Measurements from ENCODE around the gene PGS1.

PGS1 gene

DNA sequence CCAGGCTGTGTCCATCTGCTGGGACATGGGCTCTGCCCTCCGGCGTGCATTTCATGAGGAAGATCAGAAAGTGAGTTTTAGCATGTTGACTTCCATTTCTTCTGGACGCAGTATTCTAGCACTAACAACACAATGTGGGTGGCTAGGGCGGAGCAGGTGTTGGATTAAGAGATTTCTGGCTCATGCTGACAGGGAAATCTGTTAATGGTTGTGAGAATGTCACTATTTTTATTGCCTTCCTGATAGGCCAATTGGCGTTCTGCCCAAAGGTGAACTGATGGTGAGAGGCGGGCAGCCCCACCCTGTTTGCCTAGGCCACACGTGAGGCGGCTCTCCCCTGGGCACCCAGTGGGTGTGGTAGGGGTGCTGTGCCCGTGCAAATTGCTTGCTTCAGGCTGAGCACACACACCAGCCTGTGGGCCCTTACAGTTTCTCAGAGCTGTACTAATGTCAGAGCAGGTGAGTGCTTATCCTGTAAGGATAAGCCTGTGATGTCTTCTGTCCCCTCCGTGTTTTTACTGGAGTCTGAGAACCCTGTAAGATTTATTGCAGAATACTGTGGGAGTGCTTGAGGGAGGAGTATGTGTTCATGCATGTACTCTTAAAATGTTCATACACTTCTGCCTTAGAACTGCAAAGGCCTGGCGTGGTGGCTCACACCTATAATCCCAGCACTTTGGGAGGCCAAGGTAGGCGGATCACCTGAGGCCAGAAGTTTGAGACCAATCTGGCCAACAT lies 30.9 kb downstream of the PGS1 start:
- Histone ChIP-seq H3K4me1 (ENCODE audit: control insufficient read depth, insufficient read depth, low read length) (peaks cover 54% of the 10 kb centered on the region), H3K9ac (ENCODE audit: low read length) (no peak overlapping the region), H3K4me3 (ENCODE audit: low read length) (no peak overlapping the region), H3K36me3 (ENCODE audit: control insufficient read depth, insufficient read depth, low read length) (peaks cover 4% of the 10 kb centered on the region), H3K27me3 (ENCODE audit: control insufficient read depth, insufficient read depth, low read length) (no peaks in the 10 kb centered on the region), H3K9me3 (ENCODE audit: control insufficient read depth, low read length) (no peaks in the 10 kb centered on the region)

DNA sequence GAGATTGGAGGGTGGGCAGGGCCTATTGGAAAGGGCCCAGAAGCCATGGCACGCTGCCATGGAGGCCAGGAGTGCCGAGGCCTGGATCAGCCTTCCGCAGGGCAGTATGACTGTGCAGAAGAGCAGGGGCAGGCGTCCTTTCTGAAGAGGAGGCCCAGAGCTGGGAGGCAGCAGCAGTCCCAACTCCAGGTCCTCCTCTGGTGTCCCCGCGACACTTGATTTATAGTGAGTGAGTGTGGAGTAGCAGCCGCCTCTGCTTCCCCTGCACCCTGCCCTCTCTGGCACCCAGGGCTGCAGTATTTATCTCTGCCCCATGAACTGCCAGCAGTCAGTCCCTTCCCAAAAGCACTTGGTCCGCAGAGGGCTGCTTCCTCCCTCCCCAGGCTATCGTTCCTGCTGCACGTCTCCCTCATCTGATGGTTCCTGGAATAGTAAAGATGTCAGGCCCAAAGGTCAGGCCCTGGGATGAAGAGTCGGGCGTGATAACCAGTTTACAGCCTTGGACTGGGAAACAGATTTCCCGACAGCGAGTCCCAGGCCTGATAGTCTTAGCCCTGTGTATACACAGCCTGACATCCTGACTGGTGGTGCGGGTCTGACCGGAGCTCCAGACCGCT lies 32.9 kb downstream of the PGS1 start:
- no peak overlapping the region for H3K4me3 ChIP-seq (ENCODE audit: low read length)
- peaks cover 60% of the 10 kb centered on the region for H3K4me1 ChIP-seq (ENCODE audit: control insufficient read depth, insufficient read depth, low read length)
- no peaks in the 10 kb centered on the region for H3K36me3 ChIP-seq (ENCODE audit: control insufficient read depth, insufficient read depth, low read length)
- H3K9ac ChIP-seq (ENCODE audit: low read length) = no peak overlapping the region
- H3K9me3 ChIP-seq (ENCODE audit: control insufficient read depth, low read length) = no peaks in the 10 kb centered on the region
- H3K27me3 ChIP-seq (ENCODE audit: control insufficient read depth, insufficient read depth, low read length) = no peaks in the 10 kb centered on the region

DNA sequence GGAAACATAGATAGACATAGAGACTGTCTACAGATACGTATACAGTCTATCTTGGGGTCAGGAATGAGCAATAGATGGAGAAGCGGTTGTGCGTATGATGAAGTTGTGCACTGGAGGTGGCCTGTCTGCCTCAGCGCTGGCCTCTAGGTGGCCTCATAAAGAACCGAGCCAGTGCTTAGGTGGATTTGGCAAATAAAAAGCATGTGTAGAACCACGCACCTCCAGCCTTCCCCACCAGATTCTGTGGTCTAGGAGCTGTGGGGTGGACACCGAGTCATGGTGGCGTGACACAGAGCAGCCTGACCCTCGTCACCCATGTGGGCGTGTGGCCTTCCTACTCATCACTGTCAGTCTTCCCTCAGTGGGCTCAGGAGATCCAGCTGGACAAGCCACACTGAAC lies 34.0 kb downstream of the PGS1 start:
- H3K4me1 ChIP-seq (ENCODE audit: control insufficient read depth, insufficient read depth, low read length) = peaks cover 60% of the 10 kb centered on the region
- no peaks in the 10 kb centered on the region for H3K27me3 ChIP-seq (ENCODE audit: control insufficient read depth, insufficient read depth, low read length)
- no peaks in the 10 kb centered on the region for H3K36me3 ChIP-seq (ENCODE audit: control insufficient read depth, insufficient read depth, low read length)
- H3K4me3 ChIP-seq (ENCODE audit: low read length) = no peak overlapping the region
- H3K9ac ChIP-seq (ENCODE audit: low read length) = peak overlapping the region; percentile 9
- no peaks in the 10 kb centered on the region for H3K9me3 ChIP-seq (ENCODE audit: control insufficient read depth, low read length)

DNA sequence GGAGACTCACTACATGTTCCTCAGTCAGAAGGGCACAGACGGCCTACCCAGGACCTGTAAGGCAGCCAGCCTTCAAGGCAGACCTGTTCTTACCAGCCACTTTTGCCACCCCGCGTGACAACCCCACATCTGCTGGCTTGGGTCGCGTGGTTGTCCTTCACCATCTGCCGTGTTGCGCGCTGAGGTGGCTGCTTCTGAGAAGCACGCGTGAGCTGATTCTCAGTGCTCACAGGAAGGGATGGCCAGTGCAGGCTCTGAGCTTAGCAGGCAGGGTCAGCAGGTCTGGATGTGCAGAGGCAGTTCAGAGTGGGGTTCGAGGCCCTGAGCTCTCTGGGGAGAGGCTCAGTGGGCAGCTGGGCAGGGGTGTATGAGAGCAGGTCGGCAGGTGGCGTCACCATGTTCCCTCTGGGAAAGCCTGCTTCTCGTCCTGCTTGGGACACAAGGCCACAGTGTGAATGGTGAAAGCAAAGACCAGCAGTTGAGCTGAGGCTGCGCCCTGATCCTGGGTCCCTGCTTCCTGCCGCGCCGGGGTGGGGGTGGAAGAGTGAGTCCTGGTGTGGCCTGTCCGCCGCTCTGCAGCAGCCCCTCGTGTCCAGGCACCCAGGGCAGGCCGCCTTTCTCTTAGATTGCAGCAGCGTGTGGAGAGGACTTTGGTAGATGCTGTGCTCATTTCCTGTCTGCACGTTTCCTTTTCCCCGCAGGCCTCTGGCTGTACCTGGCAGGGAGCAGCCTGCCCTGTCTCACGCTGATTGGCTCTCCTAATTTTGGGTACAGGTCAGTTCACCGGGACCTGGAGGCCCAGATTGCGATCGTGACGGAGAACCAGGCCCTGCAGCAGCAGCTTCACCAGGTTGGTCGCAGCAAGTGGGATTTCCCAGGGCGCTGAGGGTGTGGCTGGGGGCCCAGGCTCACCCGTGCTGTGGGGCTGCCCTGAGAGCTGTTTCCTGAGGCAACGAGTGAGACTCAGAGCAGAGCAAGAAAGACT lies 36.0 kb downstream of the PGS1 start:
- Histone ChIP-seq H3K36me3 (ENCODE audit: control insufficient read depth, insufficient read depth, low read length) (no peaks in the 10 kb centered on the region), H3K9ac (ENCODE audit: low read length) (no peak overlapping the region), H3K4me3 (ENCODE audit: low read length) (no peak overlapping the region)

DNA sequence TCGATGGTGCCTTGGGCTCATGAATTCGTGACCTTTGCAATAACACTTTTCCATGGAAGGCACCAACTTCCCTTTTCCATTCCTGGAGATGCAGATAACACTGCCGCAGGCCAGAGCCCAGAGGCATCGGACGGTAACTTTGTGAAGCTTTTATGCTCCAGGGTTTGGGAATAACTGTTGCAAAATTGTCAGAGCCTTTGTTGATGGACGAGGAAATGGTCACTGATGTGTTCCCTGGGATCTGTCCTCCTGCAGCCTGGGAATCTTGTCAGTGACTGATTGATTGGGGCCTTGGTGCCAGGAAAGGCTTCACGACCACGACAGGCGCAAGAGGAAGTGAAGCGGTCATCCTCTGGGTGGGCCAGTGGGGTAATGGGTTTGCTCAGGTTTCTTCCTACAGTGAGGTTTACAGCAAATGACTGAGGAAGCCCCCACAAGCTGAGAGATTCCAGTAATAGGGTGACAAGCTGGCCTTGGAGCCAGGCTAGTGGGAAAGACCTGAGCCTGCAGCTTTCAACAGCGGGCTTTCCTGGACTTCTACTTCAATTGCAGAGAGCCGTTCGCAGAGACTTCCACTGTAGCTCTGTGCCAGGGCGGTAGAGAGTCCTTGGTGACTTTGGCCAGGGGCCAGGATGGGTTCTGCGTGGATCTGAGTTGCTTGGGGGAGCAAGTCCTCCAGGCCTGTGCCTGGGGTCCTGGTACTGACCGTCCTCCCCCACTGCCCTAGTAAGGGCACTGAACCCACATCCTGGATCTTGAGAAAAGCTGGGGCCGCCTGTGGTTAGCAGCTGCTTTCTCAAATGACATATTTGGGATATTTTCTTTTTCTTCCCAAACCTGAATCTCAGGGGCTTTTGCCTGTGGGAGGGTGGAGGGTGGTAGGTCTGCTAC lies 37.6 kb downstream of the PGS1 start:
- Histone ChIP-seq H3K4me3 (ENCODE audit: low read length) (no peak overlapping the region), H3K36me3 (ENCODE audit: control insufficient read depth, insufficient read depth, low read length) (no peaks in the 10 kb centered on the region), H3K9ac (ENCODE audit: low read length) (peak overlapping the region; percentile 52), H3K9me3 (ENCODE audit: control insufficient read depth, low read length) (no peaks in the 10 kb centered on the region), H3K4me1 (ENCODE audit: control insufficient read depth, insufficient read depth, low read length) (peaks cover 32% of the 10 kb centered on the region), H3K27me3 (ENCODE audit: control insufficient read depth, insufficient read depth, low read length) (no peaks in the 10 kb centered on the region)

More for the DNA sequence above, 36.0 kb downstream of the PGS1 start:
- Histone ChIP-seq H3K27me3 (ENCODE audit: control insufficient read depth, insufficient read depth, low read length) (no peaks in the 10 kb centered on the region), H3K9me3 (ENCODE audit: control insufficient read depth, low read length) (no peaks in the 10 kb centered on the region), H3K4me1 (ENCODE audit: control insufficient read depth, insufficient read depth, low read length) (peaks cover 42% of the 10 kb centered on the region)

DNA sequence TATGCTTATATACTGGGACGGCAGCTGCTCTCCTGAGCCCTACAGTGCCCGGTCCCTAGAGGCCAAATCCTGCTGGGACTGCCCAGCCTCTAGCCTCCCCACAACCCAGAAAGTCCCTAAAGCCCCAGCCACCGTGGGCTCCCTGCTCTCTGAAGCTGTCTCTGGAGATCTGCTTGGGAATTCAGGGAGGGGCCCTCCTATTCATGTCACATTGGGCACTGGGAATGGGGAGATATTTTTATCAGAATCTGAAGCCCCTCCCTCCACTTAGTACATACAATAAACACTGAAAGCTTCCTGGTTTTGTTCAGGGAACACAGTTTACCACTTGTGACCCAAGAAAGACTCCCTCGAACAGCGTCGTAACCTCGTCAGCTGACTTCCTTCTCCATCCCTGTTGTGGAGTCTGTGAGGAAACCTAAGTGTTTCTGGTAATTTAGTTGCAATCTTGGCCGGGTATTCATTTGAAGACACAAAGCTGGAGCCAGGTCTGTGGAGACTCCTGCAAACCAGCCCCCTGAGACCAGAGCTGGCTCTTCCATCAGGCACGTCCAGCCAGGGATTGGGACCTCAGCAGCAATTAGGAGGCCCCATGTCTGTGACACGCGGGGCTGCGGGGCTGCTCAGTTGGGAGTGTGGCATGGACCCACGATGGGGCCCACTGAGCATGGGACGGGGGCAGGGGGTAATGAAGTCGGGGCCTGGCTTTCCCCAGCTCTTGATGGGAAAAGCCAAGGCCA lies 38.5 kb downstream of the PGS1 start:
- H3K4me3 ChIP-seq (ENCODE audit: low read length) = no peak overlapping the region
- H3K4me1 ChIP-seq (ENCODE audit: control insufficient read depth, insufficient read depth, low read length) = peaks cover 25% of the 10 kb centered on the region
- H3K9ac ChIP-seq (ENCODE audit: low read length) = peak overlapping the region; percentile 52
- no peaks in the 10 kb centered on the region for H3K27me3 ChIP-seq (ENCODE audit: control insufficient read depth, insufficient read depth, low read length)
- no peaks in the 10 kb centered on the region for H3K9me3 ChIP-seq (ENCODE audit: control insufficient read depth, low read length)
- H3K36me3 ChIP-seq (ENCODE audit: control insufficient read depth, insufficient read depth, low read length) = no peaks in the 10 kb centered on the region

DNA sequence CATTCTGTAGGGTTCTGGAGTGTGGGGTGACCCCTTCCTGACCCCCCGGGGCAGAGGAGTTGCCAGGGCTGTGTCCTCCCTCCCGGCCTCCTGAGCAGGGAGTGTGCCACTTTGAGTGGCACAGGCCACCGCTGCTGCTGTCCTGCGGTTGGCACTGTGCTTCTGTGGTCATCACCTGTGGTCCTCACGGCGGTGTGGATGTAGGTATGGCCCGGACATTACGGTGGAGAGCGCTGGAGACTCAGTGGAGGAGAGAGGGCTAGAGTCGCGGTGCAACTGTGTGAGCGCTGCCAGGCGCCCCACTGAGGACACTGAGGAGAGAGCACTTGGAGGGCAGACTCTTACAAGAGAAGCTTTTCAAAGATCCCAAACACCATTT lies 39.1 kb downstream of the PGS1 start:
- Histone ChIP-seq H3K9me3 (ENCODE audit: control insufficient read depth, low read length) (no peaks in the 10 kb centered on the region), H3K36me3 (ENCODE audit: control insufficient read depth, insufficient read depth, low read length) (no peaks in the 10 kb centered on the region), H3K4me3 (ENCODE audit: low read length) (no peak overlapping the region), H3K4me1 (ENCODE audit: control insufficient read depth, insufficient read depth, low read length) (peaks cover 26% of the 10 kb centered on the region), H3K9ac (ENCODE audit: low read length) (no peak overlapping the region), H3K27me3 (ENCODE audit: control insufficient read depth, insufficient read depth, low read length) (no peaks in the 10 kb centered on the region)

DNA sequence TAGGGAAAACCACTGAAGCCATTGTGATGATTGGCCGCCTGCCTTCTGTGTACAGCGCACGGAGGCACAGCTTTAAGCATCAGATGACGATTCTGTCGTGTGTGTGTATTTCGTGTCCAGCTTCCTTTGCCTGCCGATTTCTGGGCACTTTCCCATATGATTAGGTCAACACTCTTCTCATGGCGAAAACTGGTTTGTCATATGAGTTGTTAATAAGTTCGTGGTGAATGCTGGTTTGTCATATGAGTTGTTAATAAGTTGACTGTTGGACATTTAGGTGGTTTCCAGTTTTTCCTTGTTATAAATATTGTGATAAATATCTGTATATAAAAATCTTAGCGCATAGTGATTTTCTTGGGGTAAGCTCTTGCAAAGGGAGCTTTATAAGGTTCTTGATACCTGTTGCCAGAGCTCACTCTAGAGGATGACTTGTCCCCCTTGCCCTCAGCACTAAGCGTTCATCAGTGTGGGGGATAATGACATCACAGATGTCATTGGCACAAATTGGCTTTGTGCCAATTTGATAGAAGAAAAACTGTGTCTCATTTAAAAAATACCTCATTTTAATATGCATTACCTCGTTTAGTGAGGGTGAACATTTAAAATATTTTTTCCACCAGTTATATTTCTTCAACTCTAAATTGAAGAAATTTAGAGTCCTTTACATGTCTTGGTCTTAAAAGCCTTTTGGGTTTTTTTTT lies 40.0 kb downstream of the PGS1 start:
- Histone ChIP-seq H3K4me1 (ENCODE audit: control insufficient read depth, insufficient read depth, low read length) (peaks cover 26% of the 10 kb centered on the region), H3K4me3 (ENCODE audit: low read length) (no peak overlapping the region), H3K9me3 (ENCODE audit: control insufficient read depth, low read length) (no peaks in the 10 kb centered on the region), H3K36me3 (ENCODE audit: control insufficient read depth, insufficient read depth, low read length) (no peaks in the 10 kb centered on the region), H3K27me3 (ENCODE audit: control insufficient read depth, insufficient read depth, low read length) (no peaks in the 10 kb centered on the region), H3K9ac (ENCODE audit: low read length) (no peak overlapping the region)

DNA sequence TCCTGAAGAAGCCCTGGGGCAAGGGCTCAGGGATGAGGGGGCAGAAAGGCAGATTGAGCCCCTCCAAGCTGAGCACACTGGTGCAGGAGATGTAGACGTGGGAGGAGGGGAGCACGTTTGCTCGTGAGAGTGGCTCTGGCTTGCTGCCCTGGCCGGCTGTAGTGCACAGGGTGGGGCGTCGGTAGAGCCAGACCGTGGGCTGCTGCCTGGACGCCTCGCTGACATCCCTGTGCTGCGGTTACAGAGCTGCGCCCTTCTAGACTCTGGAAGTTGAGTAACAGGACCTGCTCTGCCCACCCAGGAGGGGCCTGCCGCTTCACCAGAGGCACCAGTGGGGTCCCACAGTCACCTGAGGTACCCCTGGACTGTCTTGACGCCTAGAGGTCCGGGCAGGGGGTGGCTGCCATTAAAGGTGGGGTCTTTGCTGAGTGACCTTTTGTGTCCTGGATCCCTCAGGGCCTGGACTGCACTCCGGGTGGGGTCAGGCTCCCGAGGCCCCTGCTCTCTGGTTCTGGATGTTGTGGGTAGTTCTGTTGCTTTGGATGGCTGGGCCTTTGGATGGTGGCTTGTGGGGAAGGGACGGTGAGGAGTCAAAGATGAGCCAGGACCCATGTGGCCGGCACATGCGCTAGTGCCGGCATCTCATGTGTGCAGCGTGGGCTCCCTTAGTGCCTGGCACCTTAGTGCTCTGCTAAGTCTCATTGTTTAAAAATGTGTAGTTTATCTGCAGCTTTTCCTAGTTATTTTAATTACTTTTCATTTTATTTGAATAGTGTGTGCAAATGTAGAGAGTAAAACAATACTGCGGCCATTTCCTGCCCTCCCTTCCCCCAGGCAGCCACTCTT lies 41.7 kb downstream of the PGS1 start:
- Histone ChIP-seq H3K36me3 (ENCODE audit: control insufficient read depth, insufficient read depth, low read length) (peaks cover 6% of the 10 kb centered on the region), H3K4me1 (ENCODE audit: control insufficient read depth, insufficient read depth, low read length) (peaks cover 35% of the 10 kb centered on the region), H3K4me3 (ENCODE audit: low read length) (no peak overlapping the region), H3K9ac (ENCODE audit: low read length) (no peak overlapping the region), H3K9me3 (ENCODE audit: control insufficient read depth, low read length) (no peaks in the 10 kb centered on the region), H3K27me3 (ENCODE audit: control insufficient read depth, insufficient read depth, low read length) (no peaks in the 10 kb centered on the region)

DNA sequence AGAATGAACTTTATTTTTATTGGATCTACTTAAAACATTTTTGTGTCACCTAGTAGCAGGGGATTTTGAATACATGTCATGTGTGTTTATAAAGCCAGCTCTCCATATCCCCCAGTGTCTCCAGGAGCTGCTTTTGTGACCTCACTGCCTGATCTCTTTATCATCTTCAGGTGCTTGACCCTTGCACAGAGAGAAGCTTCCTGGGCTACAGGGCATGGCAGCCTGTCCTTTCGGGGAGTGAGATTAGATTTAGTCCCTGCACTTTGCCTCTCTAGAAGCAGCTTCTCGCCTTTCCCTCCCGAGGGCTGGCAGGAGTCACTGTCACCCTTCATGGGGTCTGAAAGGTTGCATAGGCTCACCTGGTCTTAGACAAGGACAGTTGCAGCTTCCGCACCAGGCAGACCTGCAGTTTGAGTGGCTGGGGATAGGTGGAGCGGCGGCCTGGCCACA lies 42.7 kb downstream of the PGS1 start:
- peaks cover 30% of the 10 kb centered on the region for H3K4me1 ChIP-seq (ENCODE audit: control insufficient read depth, insufficient read depth, low read length)
- no peaks in the 10 kb centered on the region for H3K27me3 ChIP-seq (ENCODE audit: control insufficient read depth, insufficient read depth, low read length)
- no peaks in the 10 kb centered on the region for H3K9me3 ChIP-seq (ENCODE audit: control insufficient read depth, low read length)
- peaks cover 6% of the 10 kb centered on the region for H3K36me3 ChIP-seq (ENCODE audit: control insufficient read depth, insufficient read depth, low read length)
- H3K9ac ChIP-seq (ENCODE audit: low read length) = no peak overlapping the region
- no peak overlapping the region for H3K4me3 ChIP-seq (ENCODE audit: low read length)

All from mucosa of stomach (tissue), 1 donor.